WTC11 (cell line): Measurements from ENCODE around the gene AIG1. TPM values are rescaled to one million over a fixed set of nuclear protein-coding genes. Genes with fewer than 3 reads are reported as not detected.

ENCODE experiments used
- ATAC-seq: fragments of 200-7000 bp; cut with Tn5 transposase; 2 replicates; pipeline ENCODE4 v1.10.0; 2021; ENCODE audit warnings: mild to moderate bottlenecking, moderate library complexity
- CTCF ChIA-PET: fragments of 300-600 bp; sonication (Branson Sonifier 250); formaldehyde crosslinking; loops from one replicate; lab custom pipeline; 2021; ENCODE audit warnings: antibody characterized with exemption; lab: Charles Lee
- POLR2A ChIA-PET: fragments of 350-600 bp; sonication (Branson Sonifier 250); formaldehyde crosslinking; loops from one replicate; lab custom pipeline; 2021; ENCODE audit warnings: antibody characterized with exemption; lab: Charles Lee
- DNase-seq: peaks from one replicate; pipeline ENCODE4 v3.0.0; 2021; ENCODE audit warnings: low spot score
- H3K27ac Mint-ChIP-seq: 2 replicates; pipeline ENCODE4 v1.8.0; 2021; ENCODE audit warnings: mixed read lengths
- H3K27me3 Mint-ChIP-seq: 2 replicates; pipeline ENCODE4 v1.8.0; 2021; ENCODE audit warnings: low read depth, mild to moderate bottlenecking, moderate library complexity, mixed read lengths
- H3K36me3 Mint-ChIP-seq: 2 replicates; pipeline ENCODE4 v1.8.0; 2021; ENCODE audit warnings: mixed read lengths
- H3K4me1 Mint-ChIP-seq: 2 replicates; pipeline ENCODE4 v1.8.0; 2022; ENCODE audit warnings: mixed read lengths
- H3K4me3 Mint-ChIP-seq: 2 replicates; pipeline ENCODE4 v1.8.0; 2021; ENCODE audit warnings: mild to moderate bottlenecking, moderate library complexity, mixed read lengths
- H3K9me3 Mint-ChIP-seq: 2 replicates; pipeline ENCODE4 v1.8.0; 2021; ENCODE audit warnings: mixed read lengths
- ARID4B ChIP-seq: sonication (generic); formaldehyde crosslinking; IDR thresholded peaks from 2 replicates; pipeline ENCODE4 v1.8.0; 2023; ENCODE audit warnings: missing genetic modification reagents, mild to moderate bottlenecking, borderline replicate concordance
- ATF6 ChIP-seq: sonication (generic); formaldehyde crosslinking; IDR thresholded peaks from 2 replicates; pipeline ENCODE4 v1.8.1; 2023; ENCODE audit warnings: mild to moderate bottlenecking, missing genetic modification reagents
- CBFB ChIP-seq: sonication (generic); formaldehyde crosslinking; IDR thresholded peaks from 2 replicates; pipeline ENCODE4 v1.8.1; 2022; ENCODE audit warnings: mild to moderate bottlenecking, low read depth, missing genetic modification reagents
- FOXJ3 ChIP-seq: sonication (generic); formaldehyde crosslinking; IDR thresholded peaks from 2 replicates; pipeline ENCODE4 v1.9.0; 2021; ENCODE audit warnings: missing genetic modification reagents, mild to moderate bottlenecking, borderline replicate concordance
- GTF2I ChIP-seq: fragments of 250-450 bp; sonication (Bioruptor Pico); conservative IDR thresholded peaks from 2 replicates; pipeline ENCODE4 v1.4.0; 2021; ENCODE audit warnings: mild to moderate bottlenecking
- IRF2 ChIP-seq: sonication (generic); formaldehyde crosslinking; IDR thresholded peaks from 2 replicates; pipeline ENCODE4 v1.8.0; 2022; ENCODE audit warnings: low read depth, missing genetic modification reagents, borderline replicate concordance
- JAZF1 ChIP-seq: fragments of 250-450 bp; sonication (Bioruptor Pico); IDR thresholded peaks from 2 replicates; pipeline ENCODE4 v1.9.0; 2021; ENCODE audit warnings: moderate library complexity, mild to moderate bottlenecking, inconsistent platforms
- PREB ChIP-seq: sonication (generic); formaldehyde crosslinking; IDR thresholded peaks from 2 replicates; pipeline ENCODE4 v1.8.1; 2022; ENCODE audit warnings: mild to moderate bottlenecking, missing genetic modification reagents, moderate library complexity, borderline replicate concordance
- PRRX2 ChIP-seq: fragments of 250-450 bp; sonication (Bioruptor Pico); IDR thresholded peaks from 2 replicates; pipeline ENCODE4 v1.8.0; 2021; ENCODE audit warnings: mild to moderate bottlenecking
- RELA ChIP-seq: sonication (generic); formaldehyde crosslinking; IDR thresholded peaks from 2 replicates; pipeline ENCODE4 v1.8.1; 2022; ENCODE audit warnings: missing genetic modification reagents, mild to moderate bottlenecking, borderline replicate concordance
- RORB ChIP-seq: fragments of 250-450 bp; sonication (Bioruptor Pico); IDR thresholded peaks from 2 replicates; pipeline ENCODE4 v1.9.0; 2021; ENCODE audit warnings: mild to moderate bottlenecking
- USF1 ChIP-seq: sonication (generic); formaldehyde crosslinking; IDR thresholded peaks from 2 replicates; pipeline ENCODE4 v1.8.0; 2022; ENCODE audit warnings: mild to moderate bottlenecking, missing genetic modification reagents
- ZNF232 ChIP-seq: sonication (generic); formaldehyde crosslinking; IDR thresholded peaks from 2 replicates; pipeline ENCODE4 v1.8.0; 2022; ENCODE audit warnings: mild to moderate bottlenecking, missing genetic modification reagents
- ZNF263 ChIP-seq: sonication (generic); formaldehyde crosslinking; IDR thresholded peaks from 2 replicates; pipeline ENCODE4 v1.8.1; 2022; ENCODE audit warnings: low read depth, mild to moderate bottlenecking, moderate library complexity, missing genetic modification reagents
- ZNF281 ChIP-seq: sonication (generic); formaldehyde crosslinking; IDR thresholded peaks from 2 replicates; pipeline ENCODE4 v1.8.0; 2023; ENCODE audit warnings: mild to moderate bottlenecking, missing genetic modification reagents
- ZNF317 ChIP-seq: sonication (generic); formaldehyde crosslinking; IDR thresholded peaks from 2 replicates; pipeline ENCODE4 v1.8.1; 2023; ENCODE audit warnings: low read depth, mild to moderate bottlenecking, moderate library complexity, missing genetic modification reagents, borderline replicate concordance
- ZNF423 ChIP-seq: fragments of 250-450 bp; sonication (Bioruptor Pico); IDR thresholded peaks from 2 replicates; pipeline ENCODE4 v2.1.2; 2022; ENCODE audit warnings: mild to moderate bottlenecking, moderate library complexity
- ZNF532 ChIP-seq: fragments of 250-450 bp; sonication (Bioruptor Pico); IDR thresholded peaks from 2 replicates; pipeline ENCODE4 v1.9.0; 2021; ENCODE audit warnings: mild to moderate bottlenecking, borderline replicate concordance
- total RNA-seq: library from RNA; stranded (reverse); gene quantifications from 3 replicates; pipeline ENCODE4 v1.2.3, GENCODE V29; 2021

AIG1 gene
- total RNA-seq, 1 experiment from 2014 or later, result 38.8 TPM

- no peak for TF ChIP-seq PREB (CRISPR knock-in tag)
- TF ChIP-seq CBFB, result no peak
Measured at GRCh38 chr6:143206550-143206949, 145.9 kb downstream of the AIG1 start (continued).

GRCh38 chr6:143210420-143210819 is 149.7 kb downstream of the AIG1 start:
- Mint-ChIP-seq H3K27me3 (no peaks in the 10 kb centered on the region), H3K27ac (no peak overlapping the region), H3K4me1 (no peaks in the 10 kb centered on the region), H3K9me3 (peaks cover 14% of the 10 kb centered on the region), H3K4me3 (no peak overlapping the region), H3K36me3 (peaks cover 8% of the 10 kb centered on the region)
- ATAC-seq (no peak), DNase-seq (no peak)
- TF ChIP-seq ZNF532, result no peak
- no peak for TF ChIP-seq ZNF423 (CRISPR knock-in tag)
- TF ChIP-seq ZNF263, result no peak
- TF ChIP-seq ZNF317 (CRISPR knock-in tag), result no peak
- no peak for TF ChIP-seq JAZF1
- TF ChIP-seq ATF6, result no peak
- no peak for TF ChIP-seq USF1
- no peak for TF ChIP-seq IRF2 (CRISPR knock-in tag)
- TF ChIP-seq PRRX2 (CRISPR knock-in tag), result no peak
- no peak for TF ChIP-seq ZNF281 (CRISPR knock-in tag)
- TF ChIP-seq GTF2I (CRISPR knock-in tag), result no peak
- ChIA-PET POLR2A (no interaction called here), CTCF (no interaction called here)

GRCh38 chr6:143213859-143214376 is 153.2 kb downstream of the AIG1 start:
- H3K27ac Mint-ChIP-seq, result no peak overlapping the region
- no peaks in the 10 kb centered on the region for H3K4me1 Mint-ChIP-seq
- DNase-seq, result no peak
- peaks cover 14% of the 10 kb centered on the region for H3K9me3 Mint-ChIP-seq
- ChIA-PET POLR2A (no interaction called here), CTCF (no interaction called here)
- H3K36me3 Mint-ChIP-seq, result peaks cover 8% of the 10 kb centered on the region
- no peaks in the 10 kb centered on the region for H3K27me3 Mint-ChIP-seq
- no peak overlapping the region for H3K4me3 Mint-ChIP-seq
- no peak for ATAC-seq
- TF ChIP-seq RELA (CRISPR knock-in tag), result no peak
- no peak for TF ChIP-seq ZNF263
- no peak for TF ChIP-seq ZNF232 (CRISPR knock-in tag)
- no peak for TF ChIP-seq USF1
- no peak for TF ChIP-seq FOXJ3 (CRISPR knock-in tag)
- TF ChIP-seq RORB (CRISPR knock-in tag), result no peak
- no peak for TF ChIP-seq ARID4B
